Measurements from ENCODE around the gene EXOSC3.
A peak's percentile ranks its signal among the peaks of the same experiment; 100 is the strongest.
"Not testable (repeated sequence)": the region's sequence is repeated elsewhere in the genome, so short reads cannot be mapped to it uniquely, and the experiment has no call there.

Gene EXOSC3

GRCh38 chr9:37784616-37785483 lies at the start of gene EXOSC3:
Gene EXOSC3, minus strand, starts transcription at chr9:37785064. Its CDS starts 20 bp downstream, at chr9:37785044.
- peak; percentile 75 to 86 (median 80) for DNase-seq (ENCODE audit: low read depth in 2 of 3, low spot score in 1 of 3)

- no peak for DNase-seq (ENCODE audit: low read depth in 2 of 3, low spot score in 1 of 3)
Observed at GRCh38 chr9:37827483-37828165, 42.8 kb upstream of the EXOSC3 start.

- not testable (repeated sequence) for DNase-seq (ENCODE audit: low read depth in 2 of 3, low spot score in 1 of 3)
Observed at GRCh38 chr9:37825174-37825573, 40.3 kb upstream of the EXOSC3 start.

- no peak for DNase-seq (ENCODE audit: low read depth in 2 of 3, low spot score in 1 of 3)
Observed at GRCh38 chr9:37820142-37820541, 35.3 kb upstream of the EXOSC3 start.

GRCh38 chr9:37818849-37819248 lies 34.0 kb upstream of the EXOSC3 start:
- no peak for DNase-seq (ENCODE audit: low read depth in 2 of 3, low spot score in 1 of 3)

GRCh38 chr9:37812773-37813379 lies 28.0 kb upstream of the EXOSC3 start:
- no peak for DNase-seq (ENCODE audit: low read depth in 2 of 3, low spot score in 1 of 3)

- no peak for DNase-seq (ENCODE audit: low read depth in 2 of 3, low spot score in 1 of 3)
Observed at GRCh38 chr9:37811906-37812476, 27.1 kb upstream of the EXOSC3 start.

- not testable (repeated sequence) for DNase-seq (ENCODE audit: low read depth in 2 of 3, low spot score in 1 of 3)
Observed at GRCh38 chr9:37809676-37810075, 24.8 kb upstream of the EXOSC3 start.

GRCh38 chr9:37806271-37806670 lies 21.4 kb upstream of the EXOSC3 start:
- DNase-seq (ENCODE audit: low read depth in 2 of 3, low spot score in 1 of 3), result no peak

- DNase-seq (ENCODE audit: low read depth in 2 of 3, low spot score in 1 of 3), result no peak
Observed at GRCh38 chr9:37801959-37802711, 17.3 kb upstream of the EXOSC3 start.

GRCh38 chr9:37801287-37801850 lies 16.5 kb upstream of the EXOSC3 start:
- peak in 1 of 3 donors; percentile 43 for DNase-seq (ENCODE audit: low read depth in 2 of 3, low spot score in 1 of 3)

GRCh38 chr9:37800631-37801286 lies 15.9 kb upstream of the EXOSC3 start, which contains the start of gene DCAF10:
Gene DCAF10, plus strand, starts transcription at chr9:37800797. Its CDS starts 70 bp downstream, at chr9:37800867.
- peak; percentile 83 to 92 (median 85) for DNase-seq (ENCODE audit: low read depth in 2 of 3, low spot score in 1 of 3)

- no peak for DNase-seq (ENCODE audit: low read depth in 2 of 3, low spot score in 1 of 3)
Observed at GRCh38 chr9:37798677-37799076, 13.8 kb upstream of the EXOSC3 start.

- no peak for DNase-seq (ENCODE audit: low read depth in 2 of 3, low spot score in 1 of 3)
Observed at GRCh38 chr9:37796232-37796631, 11.4 kb upstream of the EXOSC3 start.

- no peak for DNase-seq (ENCODE audit: low read depth in 2 of 3, low spot score in 1 of 3)
Observed at GRCh38 chr9:37792122-37792521, 7.3 kb upstream of the EXOSC3 start.

- no peak for DNase-seq (ENCODE audit: low read depth in 2 of 3, low spot score in 1 of 3)
Observed at GRCh38 chr9:37790096-37790495, 5.2 kb upstream of the EXOSC3 start.

- no peak for DNase-seq (ENCODE audit: low read depth in 2 of 3, low spot score in 1 of 3)
Observed at GRCh38 chr9:37788332-37788731, 3.5 kb upstream of the EXOSC3 start.

GRCh38 chr9:37787059-37787458 lies 2.2 kb upstream of the EXOSC3 start:
- no peak for DNase-seq (ENCODE audit: low read depth in 2 of 3, low spot score in 1 of 3)

- no peak for DNase-seq (ENCODE audit: low read depth in 2 of 3, low spot score in 1 of 3)
Observed at GRCh38 chr9:37784291-37784615, 611 bp downstream of the EXOSC3 start.

GRCh38 chr9:37778534-37778933 lies 6.3 kb downstream of the EXOSC3 start:
- DNase-seq (ENCODE audit: low read depth in 2 of 3, low spot score in 1 of 3), result no peak
